Measurements from ENCODE around the gene JCHAIN. TPM values are rescaled to one million over a fixed set of nuclear protein-coding genes. Genes with fewer than 3 reads are reported as not detected.

JCHAIN gene
- total and polyA plus RNA-seq, 9 of the 15 experiments (the other 6 are each of a cell fraction or from before 2014, with no cell fraction given), result 0.04 to 0.68 (median 0.26) TPM; not detected in 5

- FAIRE-seq (no peak), DNase-seq (ENCODE audit: extremely low read depth in 1 of 4, low spot score in 3 of 4) (peak; percentile 85 to 90 (median 88)), ATAC-seq (peak; percentile 82)
- intact Hi-C loops (cut with micrococcal nuclease), result loop anchor here (1.0 to 10.0 kb wide), 5 partner anchors 17 to 289 kb away; partner anchors contain the start of genes DCK, GRSF1, MOB1B and UTP3
- Histone ChIP-seq H3K36me3 (ENCODE audit: control insufficient read depth, insufficient read depth, low read length) (no peaks in the 10 kb centered on the region), H3K27ac (ENCODE audit: extremely low read depth, low read depth, low read length) (peak overlapping the region; percentile 85), H2AFZ (ENCODE audit: low read depth, low read length) (peak overlapping the region; percentile 98), H3K9me1 (ENCODE audit: control insufficient read depth, insufficient read depth, low read length) (no peaks in the 10 kb centered on the region), H3K4me1 (replicated peaks in 1 of 2; ENCODE audit: control insufficient read depth in 2 of 2, insufficient read depth in 2 of 2, low read length in 2 of 2) (peaks cover 15% of the 10 kb centered on the region in 2 experiments; a peak in 4 of 5 replicates), H3K9ac (ENCODE audit: insufficient read depth in 1 of 2, low read depth in 2 of 2, low read length in 2 of 2) (peak overlapping the region; percentile 79 to 94), H4K20me1 (replicated peaks; ENCODE audit: control insufficient read depth, insufficient read depth, low read length) (no peaks in the 10 kb centered on the region), H3K4me2 (ENCODE audit: insufficient read depth, low read length) (peak overlapping the region; percentile 81), H3K4me3 (peak overlapping the region; percentile 79), H3K9me3 (replicated peaks; ENCODE audit: control insufficient read depth, insufficient read depth, low read depth, low read length) (no peaks in the 10 kb centered on the region), H3K79me2 (ENCODE audit: control insufficient read depth, insufficient read depth, low read length) (peaks cover 31% of the 10 kb centered on the region), H3K27me3 (ENCODE audit: control insufficient read depth in 2 of 2, insufficient read depth in 2 of 2, low read length in 2 of 2) (no peaks in the 10 kb centered on the region)
- no TSS peak for BruUV-seq (replicated peaks)
- under 1% methylated on average over 59 of the region's 86 CpGs for WGBS (ENCODE audit: insufficient coverage, low coverage, missing lambda C conversion rate)
- in situ Hi-C loops (cut with MboI), result no loop called here
- POLR2A ChIA-PET, result interaction anchor here (0.6 to 3.5 kb wide), 12 partner anchors 8 to 1314 kb away, joined by 3 to 17 read pairs (median 5); partner anchors contain the start of gene UTP3
- CTCF ChIA-PET (ENCODE audit: low intra/inter-chr PET ratio), result no interaction called here
- TF ChIP-seq GMEB1 (CRISPR knock-in tag; IDR thresholded peaks at IDR 0.05) (no peak), ARID2 (IDR thresholded peaks at IDR 0.05) (no peak), CCNT2 (IDR thresholded peaks at IDR 0.05; ENCODE audit: borderline replicate concordance, extremely low read depth, insufficient read length, low read depth, low read length) (peak; percentile 49), WHSC1 (IDR thresholded peaks at IDR 0.05; ENCODE audit: low read length) (no peak), NFATC3 (IDR thresholded peaks at IDR 0.05) (no peak), CREBBP (IDR thresholded peaks at IDR 0.05; ENCODE audit: low read depth, low read length) (no peak), ZNF696 (CRISPR knock-in tag; conservative IDR thresholded peaks at IDR 0.05) (no peak), MEF2D (tag; conservative IDR thresholded peaks at IDR 0.05; ENCODE audit: low read depth) (no peak), KDM4B (IDR thresholded peaks at IDR 0.05; ENCODE audit: borderline replicate concordance in 2 of 2, low read depth in 1 of 2) (peak in 1 of 2 experiments; percentile 32; a peak in 1 of 4 replicates), HNRNPH1 (optimal IDR thresholded peaks at IDR 0.05; ENCODE audit: low read depth, low read length) (no peak), ATF6 (CRISPR knock-in tag; IDR thresholded peaks at IDR 0.05) (no peak), ZNF518B (CRISPR knock-in tag; IDR thresholded peaks at IDR 0.05) (no peak), NFIX (CRISPR knock-in tag; IDR thresholded peaks at IDR 0.05; ENCODE audit: low read depth) (no peak), TAL1 (IDR thresholded peaks at IDR 0.05) (no peak)
Measured at GRCh38 chr4:70705183-70706043, 39.1 kb upstream of the JCHAIN start.
